ENCODE measurements around the gene OTOR.
A peak's percentile ranks its signal among the peaks of the same experiment; 100 is the strongest.

OTOR gene

DNA sequence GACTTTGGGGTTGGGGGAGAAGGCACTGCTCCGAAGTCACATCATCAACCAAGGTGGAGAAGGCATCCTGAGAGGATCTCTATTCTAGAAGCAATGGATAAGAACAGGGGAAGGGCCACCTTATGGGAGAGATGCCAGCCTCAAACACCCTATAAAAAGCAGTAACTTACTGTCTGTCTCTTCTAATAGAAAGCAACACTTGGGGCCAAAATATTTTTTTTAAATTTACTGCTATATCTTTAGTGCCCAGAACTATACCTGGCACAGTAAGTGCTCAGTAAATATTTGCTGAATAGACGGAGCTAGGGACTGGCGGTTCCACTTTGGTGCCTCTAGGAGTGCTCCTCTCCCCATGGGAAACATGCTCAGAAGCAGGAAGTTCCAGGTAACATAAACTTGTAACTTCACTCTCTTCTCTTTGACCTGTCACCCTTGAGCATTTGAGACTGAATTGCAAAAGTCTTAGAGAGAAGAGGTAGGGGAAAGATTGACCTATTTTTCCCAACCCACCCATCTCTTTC, 807 bp upstream of the OTOR start:
- FAIRE-seq (no peak), DNase-seq (ENCODE audit: low spot score) (no peak)

- DNase-seq (ENCODE audit: low spot score) (no peak), FAIRE-seq (no peak)
Observed at GRCh38 chr20:16749573-16749972, 1.4 kb downstream of the OTOR start.

- DNase-seq (ENCODE audit: low spot score) = no peak
- FAIRE-seq = no peak
Observed at GRCh38 chr20:16752082-16752481, 3.9 kb downstream of the OTOR start.

- no peak for FAIRE-seq
Observed at GRCh38 chr20:16752901-16753300, 4.7 kb downstream of the OTOR start.

GRCh38 chr20:16758454-16759180, 10.5 kb downstream of the OTOR start:
- DNase-seq (ENCODE audit: low spot score) (no peak), FAIRE-seq (no peak)

More at GRCh38 chr20:16752901-16753300, 4.7 kb downstream of the OTOR start:
- no peak for DNase-seq (ENCODE audit: low spot score)

GRCh38 chr20:16759181-16759563, 11.0 kb downstream of the OTOR start:
- no peak for FAIRE-seq
- no peak for DNase-seq (ENCODE audit: low spot score)

- no peak for FAIRE-seq
Observed at GRCh38 chr20:16760431-16761304, 12.5 kb downstream of the OTOR start.

DNA sequence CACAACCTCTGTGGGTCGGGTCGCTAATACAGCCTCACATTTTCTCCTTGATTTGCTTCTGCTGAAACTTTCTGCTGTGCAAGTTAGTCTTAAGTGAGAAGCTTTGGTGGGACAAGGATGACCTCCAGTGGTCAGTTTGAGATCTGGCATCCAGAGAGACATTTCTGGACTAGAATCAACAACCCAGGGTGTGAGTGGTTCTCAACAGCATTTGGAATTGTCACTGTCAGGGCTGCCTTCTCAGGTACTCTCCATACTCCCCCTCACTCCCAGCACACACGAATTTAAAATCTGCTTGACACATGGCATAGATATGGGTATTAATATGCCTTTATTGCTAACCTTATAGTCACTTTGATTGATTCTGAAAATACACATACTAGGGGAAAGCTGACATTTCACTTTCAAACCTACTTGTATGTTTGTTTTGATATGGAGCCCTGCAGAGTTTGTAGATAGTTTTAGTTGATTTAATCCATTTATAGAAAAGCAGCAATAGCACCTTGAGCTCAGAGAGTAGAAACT, 13.2 kb downstream of the OTOR start:
- FAIRE-seq = peak; percentile 20
- peak; percentile 71 for DNase-seq (ENCODE audit: low spot score)

More at GRCh38 chr20:16760431-16761304, 12.5 kb downstream of the OTOR start:
- DNase-seq (ENCODE audit: low spot score) = no peak

DNA sequence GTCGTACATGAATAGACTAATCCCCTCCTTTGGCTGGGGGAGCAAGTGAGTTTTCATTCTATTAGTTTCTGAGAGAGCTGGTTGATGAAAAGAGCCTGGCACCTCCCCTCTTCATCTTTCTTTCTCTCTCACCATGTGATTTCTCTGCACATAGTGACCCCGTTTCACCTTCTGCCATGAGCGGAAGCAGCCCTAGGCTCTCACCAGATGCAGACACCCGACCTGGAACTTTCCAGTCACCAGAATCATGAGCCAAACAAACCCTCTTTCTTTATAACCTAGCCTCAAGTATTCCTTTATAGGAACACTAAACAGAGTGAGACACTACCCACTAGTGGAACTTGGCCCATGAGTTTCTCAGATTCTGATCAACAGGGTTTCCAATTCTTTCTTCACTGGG, 16.4 kb downstream of the OTOR start:
- no peak for DNase-seq (ENCODE audit: low spot score)
- FAIRE-seq = no peak

- FAIRE-seq (no peak), DNase-seq (ENCODE audit: low spot score) (no peak)
Observed at GRCh38 chr20:16771213-16771612, 23.1 kb downstream of the OTOR start.

DNA sequence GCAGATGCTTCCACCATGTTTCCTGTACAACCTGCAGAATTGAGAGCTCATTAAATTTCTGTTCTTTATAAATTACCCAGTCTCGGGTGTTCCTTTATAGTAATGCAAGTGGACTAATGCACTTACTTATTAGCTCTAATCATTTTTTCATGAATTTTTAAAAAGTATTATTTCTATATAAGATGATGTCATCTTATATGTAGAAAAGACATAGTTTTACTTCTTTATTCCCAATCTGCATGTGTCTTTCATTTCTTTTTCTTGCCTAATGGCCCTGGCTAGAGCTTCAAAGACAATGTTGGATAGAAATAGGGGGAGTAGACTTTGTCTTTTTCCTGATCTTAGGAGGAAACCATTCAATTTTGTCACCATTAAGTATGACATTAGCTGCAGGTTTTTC, 27.8 kb downstream of the OTOR start:
- DNase-seq (ENCODE audit: low spot score) (no peak), FAIRE-seq (no peak)

DNA sequence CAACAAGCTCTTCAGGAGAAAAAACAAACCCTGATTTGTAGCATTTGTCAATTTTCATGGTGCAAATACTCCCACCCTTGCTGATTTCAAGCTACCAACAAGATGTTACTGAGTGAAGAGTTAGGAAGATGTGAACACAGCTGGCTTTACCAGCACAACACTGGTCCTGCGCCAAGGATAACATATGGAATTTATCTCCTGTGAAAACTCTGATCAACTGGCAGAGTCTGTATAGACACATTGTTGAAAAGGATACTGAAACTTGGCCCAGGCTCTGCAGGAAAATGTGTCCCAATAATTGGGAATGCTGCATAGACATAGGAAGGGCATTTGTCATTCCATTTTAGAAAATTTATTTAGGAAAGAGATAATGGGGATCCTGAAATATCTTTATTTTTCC, 29.0 kb downstream of the OTOR start:
- FAIRE-seq = no peak
- DNase-seq (ENCODE audit: low spot score) = no peak

DNA sequence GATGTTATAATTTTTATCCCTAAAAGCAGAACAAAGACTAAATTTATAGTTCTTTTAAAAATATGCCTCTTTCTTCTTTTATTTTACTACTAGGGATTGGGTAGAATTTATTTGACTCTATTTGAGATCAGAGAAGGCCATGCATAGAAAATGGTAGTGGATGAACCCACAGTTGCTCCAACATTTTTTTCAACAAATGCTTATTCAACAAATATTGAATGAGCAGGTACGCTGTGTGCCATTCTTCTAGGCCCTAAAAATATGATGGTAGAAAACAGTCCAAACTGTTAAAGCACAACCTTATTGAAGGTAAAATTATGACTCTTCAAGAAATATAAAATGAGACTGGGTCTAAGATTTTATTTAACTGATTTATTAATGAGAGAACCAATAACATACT, 30.0 kb downstream of the OTOR start:
- no peak for FAIRE-seq

GRCh38 chr20:16781496-16781895, 33.3 kb downstream of the OTOR start:
- FAIRE-seq (no peak), DNase-seq (ENCODE audit: low spot score) (no peak)

More for the DNA sequence above, 30.0 kb downstream of the OTOR start:
- no peak for DNase-seq (ENCODE audit: low spot score)

DNA sequence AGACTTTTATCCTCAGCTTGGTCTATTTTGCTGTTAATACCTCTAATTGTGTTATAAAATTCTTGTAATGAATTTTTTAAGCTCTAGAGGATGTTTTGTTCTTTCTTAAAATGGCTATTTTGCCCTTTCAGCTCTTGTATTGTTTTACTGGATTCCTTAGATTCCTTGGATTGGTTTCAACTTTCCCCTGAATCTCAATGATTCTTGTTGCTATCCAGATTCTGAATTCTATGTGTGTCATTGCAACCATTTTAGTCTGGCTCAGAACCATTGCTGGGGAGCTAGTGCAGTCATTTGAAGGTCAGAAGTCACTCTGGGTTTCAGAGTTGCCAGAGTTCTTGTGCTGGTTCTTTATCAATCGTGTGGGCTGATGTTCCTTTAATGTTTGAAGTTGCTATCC, 37.1 kb downstream of the OTOR start:
- no peak for DNase-seq (ENCODE audit: low spot score)

More for the DNA sequence above, 37.1 kb downstream of the OTOR start:
- no peak for FAIRE-seq

All from urothelium cell line (cell line).